ENCODE measurements around the gene IL24.

DNA sequence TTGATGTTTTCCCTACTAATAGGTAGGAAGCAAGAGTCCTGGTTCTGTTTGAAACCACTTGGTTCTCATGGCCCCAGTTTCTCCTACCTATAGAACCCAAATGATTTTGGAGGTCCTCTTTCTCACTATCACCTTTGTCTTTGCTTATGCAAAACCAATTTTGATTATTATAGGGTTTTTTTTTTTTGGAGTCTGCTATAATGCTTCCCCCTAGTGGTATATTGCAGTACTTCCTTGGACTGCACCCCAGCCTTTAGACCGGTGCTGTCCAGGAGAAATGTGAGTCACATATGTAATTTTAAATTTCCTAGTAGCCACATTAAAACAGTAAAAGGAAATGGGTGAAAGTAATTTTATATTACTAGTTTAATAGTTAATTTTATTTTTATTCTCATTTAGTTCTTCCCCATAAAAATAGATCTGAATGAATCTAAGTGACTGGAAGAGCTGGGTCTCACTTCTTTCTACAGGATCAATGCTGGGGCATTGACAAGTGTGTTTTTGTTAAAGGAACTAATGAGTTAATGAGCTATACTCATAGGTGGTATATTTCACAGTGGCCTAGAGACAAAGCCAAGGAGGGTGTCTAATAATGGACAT lies 13.9 kb downstream of the IL24 start:
- TF ChIP-seq, protein P1, sequence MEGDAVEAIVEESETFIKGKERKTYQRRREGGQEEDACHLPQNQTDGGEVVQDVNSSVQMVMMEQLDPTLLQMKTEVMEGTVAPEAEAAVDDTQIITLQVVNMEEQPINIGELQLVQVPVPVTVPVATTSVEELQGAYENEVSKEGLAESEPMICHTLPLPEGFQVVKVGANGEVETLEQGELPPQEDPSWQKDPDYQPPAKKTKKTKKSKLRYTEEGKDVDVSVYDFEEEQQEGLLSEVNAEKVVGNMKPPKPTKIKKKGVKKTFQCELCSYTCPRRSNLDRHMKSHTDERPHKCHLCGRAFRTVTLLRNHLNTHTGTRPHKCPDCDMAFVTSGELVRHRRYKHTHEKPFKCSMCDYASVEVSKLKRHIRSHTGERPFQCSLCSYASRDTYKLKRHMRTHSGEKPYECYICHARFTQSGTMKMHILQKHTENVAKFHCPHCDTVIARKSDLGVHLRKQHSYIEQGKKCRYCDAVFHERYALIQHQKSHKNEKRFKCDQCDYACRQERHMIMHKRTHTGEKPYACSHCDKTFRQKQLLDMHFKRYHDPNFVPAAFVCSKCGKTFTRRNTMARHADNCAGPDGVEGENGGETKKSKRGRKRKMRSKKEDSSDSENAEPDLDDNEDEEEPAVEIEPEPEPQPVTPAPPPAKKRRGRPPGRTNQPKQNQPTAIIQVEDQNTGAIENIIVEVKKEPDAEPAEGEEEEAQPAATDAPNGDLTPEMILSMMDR (IDR thresholded peaks at IDR 0.05), result peak; percentile 94
- no peak for TF ChIP-seq EZH2 (IDR thresholded peaks at IDR 0.05; ENCODE audit: borderline replicate concordance, insufficient read depth, low read depth, low read length, poor library complexity, severe bottlenecking)
